Measurements from ENCODE around the gene MDK.
A peak's percentile ranks its signal among the peaks of the same experiment; 100 is the strongest.

Gene MDK

DNA sequence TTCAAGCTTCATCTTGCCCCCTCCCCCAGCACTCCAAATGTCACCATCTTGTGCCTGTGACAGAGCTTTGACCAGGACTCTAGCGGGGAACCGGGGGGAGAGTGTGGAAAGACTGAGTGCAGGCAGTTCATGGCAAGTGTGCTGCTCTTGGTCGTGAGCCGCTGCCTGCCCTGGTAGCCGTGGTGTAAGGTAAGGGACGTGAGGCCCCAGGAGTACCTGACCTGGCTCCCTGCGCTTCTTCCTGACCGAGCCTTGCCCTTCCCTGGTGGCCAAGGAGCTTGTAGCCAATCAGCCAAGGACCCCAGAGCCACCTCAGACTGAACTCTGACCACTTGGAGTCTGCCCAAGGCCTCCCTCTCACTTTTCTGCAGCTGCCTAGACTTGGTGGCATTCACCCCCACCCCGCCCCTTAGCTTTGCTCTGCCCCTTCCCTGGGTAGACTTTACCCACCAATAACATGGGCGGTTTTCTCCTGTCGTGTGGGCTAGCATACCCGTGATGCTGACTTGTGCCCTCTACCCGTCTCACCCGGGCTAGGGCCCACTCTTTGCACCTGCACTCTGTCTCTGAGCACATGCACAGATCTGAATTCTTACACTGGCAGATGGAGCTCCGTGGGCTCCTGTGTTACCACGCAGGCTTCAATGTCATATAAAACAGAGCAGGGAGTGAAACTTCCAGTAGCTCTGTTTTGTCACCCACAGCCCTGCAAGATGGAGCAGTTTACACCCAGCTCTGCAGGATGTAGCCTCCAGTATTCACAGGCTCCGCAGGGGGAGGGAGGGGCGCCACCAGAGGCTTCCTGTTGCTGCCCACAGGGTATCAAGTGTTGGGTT is 32.7 kb upstream of the MDK start:
- DNase-seq = no peak

GRCh38 chr11:46350695-46351094 is 30.8 kb upstream of the MDK start:
- no peak for DNase-seq

- no peak for DNase-seq
These were observed 30.3 kb upstream of the MDK start for GRCh38 chr11:46351148-46351547.

DNA sequence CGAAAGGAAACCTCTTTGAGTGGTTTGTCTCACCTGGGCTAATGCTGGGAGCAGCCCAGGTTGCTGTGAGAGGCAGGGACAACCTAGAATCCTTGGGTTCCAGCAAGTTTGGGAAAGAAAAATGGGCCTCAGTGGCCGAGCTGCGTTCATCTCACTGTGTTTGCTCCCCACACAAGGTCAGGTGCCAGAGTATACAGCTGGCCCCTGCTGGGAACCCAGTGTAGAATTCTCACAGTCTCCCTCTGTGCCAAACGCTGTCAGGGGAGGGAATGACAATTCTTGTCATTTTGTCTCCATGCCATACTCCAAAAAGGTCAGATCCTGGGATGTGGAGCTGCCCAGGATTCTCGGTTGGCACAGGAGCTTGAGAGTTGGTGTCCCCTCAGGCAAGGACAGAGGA is 29.9 kb upstream of the MDK start:
- no peak for DNase-seq

DNA sequence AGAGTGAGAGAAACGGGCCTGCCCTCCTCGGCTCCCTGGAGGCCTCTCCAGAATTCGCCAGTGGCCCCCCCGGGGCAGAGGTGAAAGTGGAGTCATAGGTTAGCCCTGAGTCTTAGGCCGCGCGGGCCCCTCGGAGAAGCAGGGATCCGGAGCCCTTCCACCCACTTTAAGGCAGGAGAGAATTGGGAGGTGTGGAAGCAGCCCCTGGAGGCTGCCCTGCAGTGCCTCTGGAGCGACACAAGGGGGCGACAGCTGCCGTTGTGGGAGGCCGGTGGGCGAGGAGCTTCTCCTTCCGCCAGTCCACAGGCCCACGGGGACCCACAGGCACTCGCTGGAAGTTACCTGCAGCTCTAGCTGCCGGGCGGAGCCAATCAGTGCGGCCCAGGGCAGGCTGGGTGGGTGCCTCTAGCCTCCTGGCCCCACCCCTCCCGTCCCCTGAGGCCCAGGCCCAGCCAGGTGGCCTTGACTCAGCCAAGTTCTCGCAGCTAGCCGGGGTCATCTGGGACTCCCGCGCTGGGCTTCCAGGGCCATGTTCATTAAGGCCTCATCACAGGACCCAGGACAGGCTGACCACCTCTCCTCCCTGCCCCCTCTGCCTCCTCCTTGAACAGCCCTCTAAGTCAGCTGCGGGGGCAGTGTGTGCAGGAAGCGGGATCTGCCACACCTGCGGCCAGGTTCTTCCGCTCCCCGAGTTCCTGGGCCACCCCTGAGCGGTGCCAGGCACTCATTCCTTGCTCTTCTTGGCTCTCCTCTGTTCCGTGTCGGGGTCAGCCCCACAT is 29.2 kb upstream of the MDK start:
- no peak for DNase-seq

- DNase-seq = no peak
These were observed 27.8 kb upstream of the MDK start for GRCh38 chr11:46353698-46354097.

GRCh38 chr11:46356924-46357482 is 24.5 kb upstream of the MDK start:
- no peak for DNase-seq

DNA sequence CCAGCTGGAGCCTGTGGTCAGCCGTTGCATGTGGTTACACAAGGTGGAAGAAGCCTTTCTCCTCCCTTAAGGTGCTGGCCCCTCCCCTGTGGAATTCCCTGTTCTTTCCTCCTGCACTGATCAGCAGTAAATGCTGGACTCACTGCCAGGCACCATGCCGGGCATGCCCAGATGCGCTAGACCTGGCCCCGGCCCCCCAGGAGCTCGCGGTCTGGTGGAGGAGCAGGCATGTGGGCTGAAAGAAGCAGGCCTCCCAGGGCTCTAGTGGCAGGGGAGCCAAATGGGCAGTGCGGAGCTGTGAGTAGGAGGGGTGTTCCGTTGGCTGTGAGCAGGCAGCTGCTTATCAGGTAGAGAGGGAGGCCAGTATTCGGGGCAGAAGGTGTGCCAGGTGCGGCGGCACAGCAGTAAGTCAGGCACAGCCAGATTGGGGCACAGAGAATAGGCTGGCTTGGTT is 24.0 kb upstream of the MDK start:
- peak in 1 of 2 experiments; percentile 21 for DNase-seq

DNA sequence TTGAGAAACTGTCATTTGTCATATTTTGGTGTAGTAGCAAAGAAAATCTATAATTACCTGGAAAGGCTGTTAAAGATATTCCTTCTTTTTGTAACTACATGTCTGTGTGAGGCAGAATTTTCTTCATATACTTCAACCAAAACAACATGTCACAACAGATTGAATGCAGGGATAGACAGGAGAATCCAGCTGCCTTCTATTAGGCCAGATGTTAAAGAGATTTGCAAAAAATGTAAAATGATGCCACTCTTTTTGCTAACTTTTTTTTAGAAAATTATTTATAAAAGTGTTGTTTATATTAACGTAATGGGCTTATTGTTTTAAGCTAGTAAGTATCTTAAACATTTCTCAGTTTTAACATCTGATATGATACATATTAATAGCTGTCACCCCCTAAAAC is 21.5 kb upstream of the MDK start:
- DNase-seq = no peak

GRCh38 chr11:46360878-46361277 is 20.6 kb upstream of the MDK start:
- DNase-seq = no peak

GRCh38 chr11:46361283-46362155 is 19.9 kb upstream of the MDK start:
- no peak for DNase-seq

GRCh38 chr11:46362156-46363030 is 19.1 kb upstream of the MDK start:
- DNase-seq = no peak

DNA sequence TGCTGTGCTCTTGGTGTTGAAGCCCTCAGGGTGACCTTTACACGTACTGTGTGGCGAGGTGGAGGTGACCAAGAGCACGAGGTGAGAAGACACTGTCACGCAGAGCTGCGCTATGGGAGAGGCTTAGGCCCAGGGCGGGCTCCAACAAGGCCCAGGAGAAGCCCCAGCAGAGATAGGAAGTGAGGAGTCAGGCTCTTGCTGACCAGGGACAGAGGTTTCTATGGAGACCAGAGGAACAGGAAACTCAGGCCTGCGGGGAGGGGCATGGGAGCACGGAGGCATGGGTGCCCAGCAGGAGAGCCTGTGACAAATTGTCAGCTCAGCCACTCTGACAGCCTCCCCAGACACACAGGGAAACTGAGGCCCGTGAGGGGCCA is 18.4 kb upstream of the MDK start:
- DNase-seq = no peak

DNA sequence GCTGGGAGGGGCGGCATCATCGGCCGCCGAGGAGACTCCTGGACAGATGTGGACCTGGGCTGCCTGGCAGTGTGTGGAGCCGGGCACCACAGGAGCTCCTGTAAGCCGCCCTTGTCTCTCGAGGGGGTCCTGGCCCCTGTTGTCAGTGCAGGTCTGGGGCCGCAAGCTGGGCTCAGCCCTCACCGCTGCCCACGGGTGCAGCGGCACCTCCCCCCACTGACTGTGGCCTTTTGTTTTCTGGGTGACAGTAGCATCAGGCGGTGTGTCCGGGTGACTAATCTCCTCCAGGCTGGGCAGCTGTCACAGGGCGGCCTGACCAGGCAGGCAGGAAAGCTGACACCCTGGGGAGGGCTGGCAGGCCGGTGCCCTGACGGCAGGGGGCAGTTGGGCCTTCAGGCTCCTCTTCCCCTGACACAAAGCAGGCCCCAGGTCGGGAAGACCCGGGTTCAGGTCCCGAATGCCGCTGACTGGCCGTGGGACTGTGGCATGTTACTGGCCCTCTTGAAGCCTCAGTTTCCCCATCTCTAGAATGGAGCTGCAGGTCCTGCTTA is 17.9 kb upstream of the MDK start:
- no peak for DNase-seq

DNA sequence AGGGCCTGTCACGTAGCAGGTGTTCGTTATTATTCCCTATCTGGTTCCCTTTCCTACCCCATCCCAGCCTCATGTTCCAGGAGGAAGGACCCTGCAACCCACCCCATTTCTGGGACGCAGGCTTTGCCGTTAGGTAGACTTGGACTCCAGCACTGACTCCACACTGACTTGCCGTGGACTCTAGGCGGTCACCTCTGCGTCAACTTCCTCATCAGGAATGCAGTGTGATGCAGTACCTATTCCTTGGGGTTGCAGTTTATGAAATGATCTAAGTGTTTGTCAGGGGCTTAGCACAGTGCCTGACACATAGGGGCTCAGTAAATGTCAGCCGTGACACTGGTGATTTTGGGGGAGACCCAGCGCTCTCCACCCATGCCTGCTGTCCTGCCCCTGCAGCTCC is 17.4 kb upstream of the MDK start:
- no peak for DNase-seq

- no peak for DNase-seq
These were observed 16.7 kb upstream of the MDK start for GRCh38 chr11:46364791-46365190.

- no peak for DNase-seq
These were observed 15.2 kb upstream of the MDK start for GRCh38 chr11:46366260-46366659.

- DNase-seq = no peak
These were observed 14.8 kb upstream of the MDK start for GRCh38 chr11:46366661-46367161.

DNA sequence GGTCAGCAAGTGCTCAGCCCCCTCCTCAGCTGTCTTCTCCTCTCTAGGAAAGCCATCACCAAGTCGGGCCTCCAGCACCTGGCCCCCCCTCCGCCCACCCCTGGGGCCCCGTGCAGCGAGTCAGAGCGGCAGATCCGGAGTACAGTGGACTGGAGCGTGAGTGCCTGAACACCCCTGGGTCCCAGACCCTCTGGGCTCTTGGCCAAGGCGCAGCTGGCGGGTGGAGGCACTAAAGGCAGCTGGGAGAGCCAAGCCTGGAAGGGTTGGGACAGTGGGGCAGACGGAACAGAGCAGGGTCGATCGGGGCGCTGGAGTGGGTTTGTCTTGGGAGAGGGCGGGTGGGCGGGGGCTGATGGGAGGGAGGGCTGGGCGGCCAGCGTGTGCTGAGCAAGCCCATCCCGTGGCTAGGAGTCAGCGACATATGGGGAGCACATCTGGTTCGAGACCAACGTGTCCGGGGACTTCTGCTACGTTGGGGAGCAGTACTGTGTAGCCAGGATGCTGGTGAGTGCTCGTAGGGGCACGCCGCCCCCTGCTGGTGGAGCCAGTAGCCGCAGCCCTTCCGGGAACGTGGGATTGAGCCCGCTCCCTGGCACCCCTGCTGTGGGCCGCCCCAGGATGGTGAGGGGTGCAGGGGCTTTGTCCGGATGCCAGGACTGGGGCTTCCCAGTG is 14.1 kb upstream of the MDK start:
- DNase-seq = no peak

DNA sequence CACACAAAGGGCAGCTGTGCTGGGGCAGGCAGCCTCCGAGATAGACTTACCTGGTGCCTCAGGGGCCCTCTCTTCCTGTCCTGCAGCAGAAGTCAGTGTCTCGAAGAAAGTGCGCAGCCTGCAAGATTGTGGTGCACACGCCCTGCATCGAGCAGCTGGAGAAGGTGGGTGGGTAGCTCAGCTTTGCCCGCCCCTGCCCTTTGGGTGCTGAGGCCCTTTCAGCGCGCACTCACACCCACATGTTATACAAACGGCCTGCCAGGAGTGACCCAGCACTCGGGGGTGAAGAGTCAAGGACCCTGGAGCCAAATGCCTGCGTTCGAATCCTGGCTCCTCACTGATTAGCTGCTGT is 13.6 kb upstream of the MDK start:
- no peak for DNase-seq
